Measurements from ENCODE around the gene NAPB.
A peak's percentile ranks its signal among the peaks of the same experiment; 100 is the strongest.

Gene NAPB

DNA sequence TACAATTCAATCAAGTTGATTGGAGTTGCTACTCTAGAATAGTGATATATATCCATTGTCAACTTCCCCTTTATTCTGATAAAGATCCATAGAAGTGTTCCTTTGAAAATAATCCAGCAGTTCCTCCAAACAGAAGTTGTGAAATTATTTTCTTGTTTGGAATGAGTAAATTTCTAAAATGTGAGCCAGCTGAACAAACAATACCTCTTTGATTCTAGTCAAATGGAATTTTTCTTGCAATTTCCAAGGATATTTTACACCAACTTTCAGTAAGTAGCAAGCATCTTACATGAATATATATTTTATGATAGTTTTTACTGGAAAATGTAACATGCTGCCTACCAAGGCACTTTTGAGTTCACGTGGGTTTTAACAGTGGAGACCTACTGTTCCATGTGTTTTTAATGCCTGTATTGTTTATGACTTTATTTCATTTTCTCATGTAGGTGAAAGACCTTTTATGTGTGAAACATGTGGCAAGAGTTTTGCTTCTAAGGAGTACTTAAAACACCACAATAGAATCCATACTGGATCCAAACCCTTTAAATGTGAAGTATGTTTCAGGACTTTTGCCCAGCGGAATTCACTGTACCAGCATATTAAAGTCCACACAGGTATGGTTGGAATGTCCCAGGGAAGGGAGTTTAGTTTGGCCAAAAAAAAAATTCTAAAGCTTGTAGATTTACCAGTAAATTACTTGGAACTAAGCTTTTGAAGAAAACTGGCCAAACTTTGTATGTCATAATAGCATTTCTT is 52.8 kb downstream of the NAPB start:
- TF ChIP-seq, protein P1, sequence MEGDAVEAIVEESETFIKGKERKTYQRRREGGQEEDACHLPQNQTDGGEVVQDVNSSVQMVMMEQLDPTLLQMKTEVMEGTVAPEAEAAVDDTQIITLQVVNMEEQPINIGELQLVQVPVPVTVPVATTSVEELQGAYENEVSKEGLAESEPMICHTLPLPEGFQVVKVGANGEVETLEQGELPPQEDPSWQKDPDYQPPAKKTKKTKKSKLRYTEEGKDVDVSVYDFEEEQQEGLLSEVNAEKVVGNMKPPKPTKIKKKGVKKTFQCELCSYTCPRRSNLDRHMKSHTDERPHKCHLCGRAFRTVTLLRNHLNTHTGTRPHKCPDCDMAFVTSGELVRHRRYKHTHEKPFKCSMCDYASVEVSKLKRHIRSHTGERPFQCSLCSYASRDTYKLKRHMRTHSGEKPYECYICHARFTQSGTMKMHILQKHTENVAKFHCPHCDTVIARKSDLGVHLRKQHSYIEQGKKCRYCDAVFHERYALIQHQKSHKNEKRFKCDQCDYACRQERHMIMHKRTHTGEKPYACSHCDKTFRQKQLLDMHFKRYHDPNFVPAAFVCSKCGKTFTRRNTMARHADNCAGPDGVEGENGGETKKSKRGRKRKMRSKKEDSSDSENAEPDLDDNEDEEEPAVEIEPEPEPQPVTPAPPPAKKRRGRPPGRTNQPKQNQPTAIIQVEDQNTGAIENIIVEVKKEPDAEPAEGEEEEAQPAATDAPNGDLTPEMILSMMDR (IDR thresholded peaks at IDR 0.05; ENCODE audit: low read depth, low read length) = no peak
- no peak for DNase-seq
- Histone ChIP-seq H3K27me3 (ENCODE audit: insufficient read depth, low read depth, severe bottlenecking) (no peaks in the 10 kb centered on the region), H3K27ac (no peak overlapping the region), H3K36me3 (peaks cover 88% of the 10 kb centered on the region), H3K9me3 (ENCODE audit: severe bottlenecking) (no peaks in the 10 kb centered on the region), H3K4me3 (ENCODE audit: low read depth, low read length) (no peak overlapping the region)

DNA sequence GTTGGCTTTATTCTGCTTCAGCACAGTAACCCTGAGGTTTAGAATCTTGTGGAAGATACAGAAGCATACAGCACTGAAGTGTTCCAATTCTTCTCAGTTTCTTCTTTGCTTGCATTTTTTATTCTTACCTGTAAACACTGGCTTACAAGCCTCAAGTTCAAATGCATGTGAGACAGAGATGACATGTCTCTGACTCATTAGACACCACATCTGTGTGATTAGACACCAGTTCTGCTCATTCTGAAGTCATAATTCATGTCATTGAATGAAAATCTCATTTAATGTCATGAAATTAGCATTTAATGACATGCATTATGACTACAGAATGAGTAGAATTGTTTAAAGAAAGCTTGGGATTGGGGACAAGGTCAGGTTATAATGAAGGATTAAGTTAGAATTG is 53.5 kb downstream of the NAPB start:
- H3K9me3 ChIP-seq (ENCODE audit: severe bottlenecking) = no peaks in the 10 kb centered on the region

DNA sequence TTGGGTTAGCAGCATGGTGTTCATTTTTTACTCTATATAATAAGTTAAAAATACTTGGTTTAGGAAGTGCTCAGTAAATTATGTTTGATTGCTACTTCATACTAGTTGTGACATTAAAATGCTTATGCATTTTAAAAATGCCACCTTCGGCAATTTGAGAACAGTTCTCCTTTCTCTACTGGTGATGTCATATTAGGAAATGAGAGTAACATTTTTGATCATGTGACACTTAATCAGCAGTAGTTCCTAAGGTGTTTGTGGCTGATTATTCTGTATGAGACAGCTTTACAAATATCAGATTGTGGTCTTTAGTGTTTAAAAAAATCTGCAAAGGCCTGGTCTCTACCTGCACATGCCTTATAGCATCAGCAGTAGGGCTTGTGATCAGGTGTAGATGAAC is 54.9 kb downstream of the NAPB start:
- Histone ChIP-seq H3K27ac (no peak overlapping the region), H3K27me3 (ENCODE audit: insufficient read depth, low read depth, severe bottlenecking) (no peaks in the 10 kb centered on the region), H3K36me3 (peaks cover 70% of the 10 kb centered on the region), H3K4me3 (ENCODE audit: low read depth, low read length) (no peak overlapping the region), H3K9me3 (ENCODE audit: severe bottlenecking) (no peaks in the 10 kb centered on the region)
- no peak for DNase-seq
- TF ChIP-seq, protein P1 (IDR thresholded peaks at IDR 0.05; ENCODE audit: low read depth, low read length) = no peak

More for the DNA sequence above, 53.5 kb downstream of the NAPB start:
- H3K4me3 ChIP-seq (ENCODE audit: low read depth, low read length) = no peak overlapping the region
- TF ChIP-seq, protein P1 (IDR thresholded peaks at IDR 0.05; ENCODE audit: low read depth, low read length) = no peak
- H3K36me3 ChIP-seq = peaks cover 81% of the 10 kb centered on the region
- no peaks in the 10 kb centered on the region for H3K27me3 ChIP-seq (ENCODE audit: insufficient read depth, low read depth, severe bottlenecking)
- H3K27ac ChIP-seq = no peak overlapping the region
- no peak for DNase-seq

GRCh38 chr20:23365390-23366165 is 55.7 kb downstream of the NAPB start:
- no peak overlapping the region for H3K4me3 ChIP-seq (ENCODE audit: low read depth, low read length)
- DNase-seq = no peak
- TF ChIP-seq, protein P1 (IDR thresholded peaks at IDR 0.05; ENCODE audit: low read depth, low read length) = no peak
- H3K36me3 ChIP-seq = peaks cover 62% of the 10 kb centered on the region
- H3K27ac ChIP-seq = no peak overlapping the region
- H3K9me3 ChIP-seq (ENCODE audit: severe bottlenecking) = no peaks in the 10 kb centered on the region
- no peaks in the 10 kb centered on the region for H3K27me3 ChIP-seq (ENCODE audit: insufficient read depth, low read depth, severe bottlenecking)

- no peaks in the 10 kb centered on the region for H3K27me3 ChIP-seq (ENCODE audit: insufficient read depth, low read depth, severe bottlenecking)
- H3K4me3 ChIP-seq (ENCODE audit: low read depth, low read length) = peak overlapping the region; percentile 94
- H3K27ac ChIP-seq = no peak overlapping the region
- peaks cover 39% of the 10 kb centered on the region for H3K36me3 ChIP-seq
- TF ChIP-seq, protein P1 (IDR thresholded peaks at IDR 0.05; ENCODE audit: low read depth, low read length) = no peak
- no peak for DNase-seq
- H3K9me3 ChIP-seq (ENCODE audit: severe bottlenecking) = no peaks in the 10 kb centered on the region
Measured at GRCh38 chr20:23363257-23363649, 58.0 kb downstream of the NAPB start.
